OCI-LY1 (cell line): ENCODE measurements around the gene SRCIN1.

ENCODE experiments used
- EZH2 ChIP-seq: fragments of 200-600 bp; sonication (generic), shearing (Covaris generic); IDR thresholded peaks from 2 replicates; pipeline ENCODE4 v1.8.0; 2017; ENCODE audit warnings: borderline replicate concordance, mixed run types, mild to moderate bottlenecking, antibody characterized with exemption, low read length, moderate library complexity, mixed read lengths
- TF ChIP-seq, protein P1 (sequence below): fragments of 200-600 bp; sonication (generic), shearing (Covaris generic); IDR thresholded peaks from 2 replicates; pipeline ENCODE4 v1.5.1; 2017; ENCODE audit warnings: mild to moderate bottlenecking, antibody characterized with exemption, low read length, moderate library complexity, mixed read lengths

DNA sequence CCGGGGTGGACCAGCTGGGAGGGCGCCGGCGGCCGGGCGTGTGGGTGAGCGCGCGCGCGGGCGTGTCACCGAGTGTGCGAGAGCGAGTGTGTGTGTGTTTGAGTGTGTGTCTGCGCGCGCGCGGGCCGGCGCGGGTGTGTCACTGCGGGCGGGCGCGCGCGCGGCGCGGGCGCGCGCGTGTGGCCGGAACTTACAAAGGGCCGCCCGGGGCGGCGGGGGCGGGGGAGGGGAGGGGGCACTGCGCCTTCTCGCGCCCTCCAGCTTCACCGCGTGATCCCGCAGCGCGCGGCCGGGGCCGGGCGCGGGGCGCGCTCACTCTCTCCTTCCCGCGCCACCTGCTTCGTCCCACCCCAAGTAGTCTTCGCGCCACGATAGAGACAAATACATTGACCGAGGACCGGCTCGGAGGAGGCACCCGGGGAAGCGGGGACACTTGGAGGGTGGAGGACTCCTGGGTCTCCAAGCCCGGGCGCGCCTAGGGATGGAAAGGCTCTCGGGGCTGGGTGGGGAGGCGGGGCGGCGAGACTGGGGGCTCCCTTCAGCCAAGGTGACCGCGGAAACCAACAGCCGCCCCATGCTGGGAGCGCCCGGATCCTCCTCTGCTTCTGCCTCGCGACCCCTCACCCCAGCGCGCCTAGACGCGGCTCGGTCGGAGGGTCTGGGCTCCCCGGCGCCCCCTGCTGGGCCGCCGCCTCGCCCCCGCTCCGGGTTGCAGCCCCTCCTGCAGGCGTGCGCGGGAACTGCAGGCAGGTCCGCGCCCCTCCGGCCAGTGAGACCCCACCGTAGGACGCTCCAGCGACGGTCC is at the start of gene SRCIN1:
- TF ChIP-seq, protein P1, sequence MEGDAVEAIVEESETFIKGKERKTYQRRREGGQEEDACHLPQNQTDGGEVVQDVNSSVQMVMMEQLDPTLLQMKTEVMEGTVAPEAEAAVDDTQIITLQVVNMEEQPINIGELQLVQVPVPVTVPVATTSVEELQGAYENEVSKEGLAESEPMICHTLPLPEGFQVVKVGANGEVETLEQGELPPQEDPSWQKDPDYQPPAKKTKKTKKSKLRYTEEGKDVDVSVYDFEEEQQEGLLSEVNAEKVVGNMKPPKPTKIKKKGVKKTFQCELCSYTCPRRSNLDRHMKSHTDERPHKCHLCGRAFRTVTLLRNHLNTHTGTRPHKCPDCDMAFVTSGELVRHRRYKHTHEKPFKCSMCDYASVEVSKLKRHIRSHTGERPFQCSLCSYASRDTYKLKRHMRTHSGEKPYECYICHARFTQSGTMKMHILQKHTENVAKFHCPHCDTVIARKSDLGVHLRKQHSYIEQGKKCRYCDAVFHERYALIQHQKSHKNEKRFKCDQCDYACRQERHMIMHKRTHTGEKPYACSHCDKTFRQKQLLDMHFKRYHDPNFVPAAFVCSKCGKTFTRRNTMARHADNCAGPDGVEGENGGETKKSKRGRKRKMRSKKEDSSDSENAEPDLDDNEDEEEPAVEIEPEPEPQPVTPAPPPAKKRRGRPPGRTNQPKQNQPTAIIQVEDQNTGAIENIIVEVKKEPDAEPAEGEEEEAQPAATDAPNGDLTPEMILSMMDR: peak; percentile 100
- no peak for TF ChIP-seq EZH2
